ENCODE measurements around the gene REV3L.

GRCh38 chr6:111447051-111447450, 36.0 kb downstream of the REV3L start:
- TF ChIP-seq CTCF (IDR thresholded peaks at IDR 0.05; ENCODE audit: insufficient read depth, low read length) (no peak), REST (IDR thresholded peaks at IDR 0.05; ENCODE audit: insufficient replicate concordance, low read depth) (no peak), POLR2AphosphoS5 (IDR thresholded peaks at IDR 0.05; ENCODE audit: low read depth) (no peak)

Measured in HL-60 (cell line).